GM18861 (cell line): ENCODE measurements around the gene HRH4.

Source experiments
- ATAC-seq: cut with Tn5 transposase; IDR thresholded peaks from one replicate; pipeline ENCODE4 v1.9.1; 2021; ENCODE audit not compliant: unreplicated experiment

Gene HRH4

GRCh38 chr18:24462838-24463775 lies 2.7 kb downstream of the HRH4 start:
- ATAC-seq, result no peak

GRCh38 chr18:24465486-24465885 lies 5.0 kb downstream of the HRH4 start:
- no peak for ATAC-seq

GRCh38 chr18:24466771-24467170 lies 6.3 kb downstream of the HRH4 start:
- ATAC-seq, result no peak

GRCh38 chr18:24470022-24470618 lies 9.7 kb downstream of the HRH4 start:
- no peak for ATAC-seq

GRCh38 chr18:24470805-24471204 lies 10.4 kb downstream of the HRH4 start:
- ATAC-seq, result no peak

GRCh38 chr18:24472591-24472990 lies 12.2 kb downstream of the HRH4 start:
- no peak for ATAC-seq

GRCh38 chr18:24474406-24474805 lies 14.0 kb downstream of the HRH4 start:
- no peak for ATAC-seq

- ATAC-seq, result no peak
Measured at GRCh38 chr18:24475926-24476589, 15.6 kb downstream of the HRH4 start.

- ATAC-seq, result no peak
Measured at GRCh38 chr18:24479371-24479770, 18.9 kb downstream of the HRH4 start.

- ATAC-seq, result no peak
Measured at GRCh38 chr18:24482821-24483220, 22.4 kb downstream of the HRH4 start.

- ATAC-seq, result no peak
Measured at GRCh38 chr18:24485681-24486080, 25.2 kb downstream of the HRH4 start.

GRCh38 chr18:24486684-24487083 lies 26.2 kb downstream of the HRH4 start:
- no peak for ATAC-seq

GRCh38 chr18:24488824-24489493 lies 28.5 kb downstream of the HRH4 start:
- ATAC-seq, result no peak

- ATAC-seq, result no peak
Measured at GRCh38 chr18:24490539-24490938, 30.1 kb downstream of the HRH4 start.

GRCh38 chr18:24491927-24492834 lies 31.7 kb downstream of the HRH4 start:
- ATAC-seq, result peak; percentile 61

GRCh38 chr18:24494586-24494985 lies 34.1 kb downstream of the HRH4 start:
- no peak for ATAC-seq

- ATAC-seq, result no peak
Measured at GRCh38 chr18:24497031-24497754, 36.8 kb downstream of the HRH4 start.

GRCh38 chr18:24499814-24500213 lies 39.4 kb downstream of the HRH4 start:
- ATAC-seq, result no peak

- ATAC-seq, result no peak
Measured at GRCh38 chr18:24500217-24500616, 39.8 kb downstream of the HRH4 start.

GRCh38 chr18:24500766-24501165 lies 40.3 kb downstream of the HRH4 start:
- no peak for ATAC-seq
